Prostate gland (tissue), 2 donors: Measurements from ENCODE around the gene FUT8. TPM values are rescaled to one million over a fixed set of nuclear protein-coding genes. Genes with fewer than 3 reads are reported as not detected.

Experiments
- DNase-seq: peaks from one replicate; pipeline ENCODE4 v3.0.0-alpha.2; 2019; ENCODE audit warnings: low spot score
- H3K27ac ChIP-seq, 2 donors: fragments of 200-600 bp; sonication (generic); 2 replicates each; pipeline ENCODE4 v1.5.1; 2017 to 2019
- H3K27me3 ChIP-seq: fragments of 200-600 bp; sonication (generic); replicated peaks from 2 replicates; pipeline ENCODE4 v1.5.1; 2019; ENCODE audit not compliant: insufficient read depth
- H3K36me3 ChIP-seq, 2 donors: fragments of 200-600 bp; sonication (generic); 1 replicate in 1 of 2; 2 replicates in 1 of 2; pipeline versions ENCODE4 v1.5.1 to v1.8.1; 2017 to 2019
- H3K4me1 ChIP-seq: fragments of 200-600 bp; sonication (generic); replicated peaks from 2 replicates; pipeline ENCODE4 v1.5.1; 2019
- H3K4me3 ChIP-seq, 2 donors: fragments of 200-600 bp; sonication (generic); 2 replicates each; pipeline ENCODE4 v1.5.1; 2017 to 2019
- H3K9me3 ChIP-seq: fragments of 200-600 bp; sonication (generic); 2 replicates; pipeline ENCODE4 v1.5.1; 2017
- CTCF ChIP-seq, 4 experiments: fragments of 200-600 bp in 2 of 4; fragments of 450-650 bp in 2 of 4; sonication (generic) in 2 of 4; IDR thresholded peaks; 1 replicate in 3 of 4; 2 replicates in 1 of 4; pipeline ENCODE4 v1.5.1; 2016 to 2019; ENCODE audit warnings: antibody characterized with exemption in 4 of 4, mild to moderate bottlenecking in 2 of 4, moderate library complexity in 2 of 4
- POLR2A ChIP-seq: fragments of 450-650 bp; IDR thresholded peaks from one replicate; pipeline ENCODE4 v1.6.1; 2016; ENCODE audit warnings: antibody characterized with exemption, mild to moderate bottlenecking
- POLR2AphosphoS5 ChIP-seq: sonication (generic); formaldehyde crosslinking; IDR thresholded peaks from one replicate; pipeline ENCODE4 v1.6.1; 2017; ENCODE audit warnings: antibody characterized with exemption
- WGBS: methylation state at CpG from one replicate; pipeline ENCODE4 v1.1.5; 2018; 5-methylcytosine and 5-hydroxymethylcytosine counted together
- intact Hi-C: fragments of 100-400 bp; cut with DNase I; formaldehyde crosslinking; loops from one replicate; pipeline ENCODE4 v1.14.2; 2022
- total RNA-seq, 2 donors: library from RNA; depleted of rRNA; stranded (reverse); fragments of >200 nt; gene quantifications; one replicate each; pipeline ENCODE4 v1.1.0, GENCODE V29; 2016

The FUT8 gene
- total RNA-seq, 2 donors from 2014 or later = 12.4 to 27.9 TPM

- Histone ChIP-seq H3K27me3 (no peaks in the 10 kb centered on the region), H3K27ac (no peak overlapping the region), H3K36me3 (no peaks in the 10 kb centered on the region), H3K4me3 (no peak overlapping the region), H3K9me3 (no peaks in the 10 kb centered on the region), H3K4me1 (no peaks in the 10 kb centered on the region)
- WGBS = 98% methylated on average over 4 of the region's 4 CpGs
- DNase-seq = no peak
- intact Hi-C loops = no loop called here
- TF ChIP-seq POLR2A = no peak
- no peak for TF ChIP-seq CTCF (IDR thresholded peaks at IDR 0.05)
- TF ChIP-seq POLR2AphosphoS5 = no peak
These were observed 121.3 kb downstream of the FUT8 start for GRCh38 chr14:65533736-65534404.

- H3K4me1 ChIP-seq = no peaks in the 10 kb centered on the region
- no peak for DNase-seq
- no peaks in the 10 kb centered on the region for H3K36me3 ChIP-seq
- 100% methylated on average over 2 of the region's 2 CpGs for WGBS
- no peak overlapping the region for H3K4me3 ChIP-seq
- intact Hi-C loops = no loop called here
- no peaks in the 10 kb centered on the region for H3K9me3 ChIP-seq
- TF ChIP-seq POLR2A (no peak), POLR2AphosphoS5 (no peak)
- H3K27me3 ChIP-seq = no peaks in the 10 kb centered on the region
- no peak overlapping the region for H3K27ac ChIP-seq
These were observed 124.4 kb downstream of the FUT8 start for GRCh38 chr14:65536781-65537423.

GRCh38 chr14:65548878-65549277 lies 136.3 kb downstream of the FUT8 start:
- DNase-seq = no peak
- 80% methylated on average over 2 of the region's 2 CpGs for WGBS
- intact Hi-C loops = no loop called here

GRCh38 chr14:65549429-65549828 lies 136.9 kb downstream of the FUT8 start:
- DNase-seq = no peak
- intact Hi-C loops = no loop called here
- Histone ChIP-seq H3K9me3 (no peaks in the 10 kb centered on the region), H3K27me3 (no peaks in the 10 kb centered on the region), H3K4me3 (no peak overlapping the region), H3K27ac (no peak overlapping the region), H3K36me3 (no peaks in the 10 kb centered on the region), H3K4me1 (no peaks in the 10 kb centered on the region)
- WGBS = 66% methylated on average over 2 of the region's 2 CpGs
- TF ChIP-seq POLR2AphosphoS5 = no peak

More at GRCh38 chr14:65548878-65549277, 136.3 kb downstream of the FUT8 start:
- Histone ChIP-seq H3K27ac (no peak overlapping the region), H3K36me3 (no peaks in the 10 kb centered on the region), H3K9me3 (no peaks in the 10 kb centered on the region), H3K27me3 (no peaks in the 10 kb centered on the region), H3K4me3 (no peak overlapping the region), H3K4me1 (no peaks in the 10 kb centered on the region)
- TF ChIP-seq POLR2AphosphoS5 (no peak), POLR2A (no peak), CTCF (IDR thresholded peaks at IDR 0.05) (no peak)

- DNase-seq = no peak
- 91% methylated on average over 6 of the region's 6 CpGs for WGBS
- intact Hi-C loops = no loop called here
- no peak overlapping the region for H3K27ac ChIP-seq
- TF ChIP-seq POLR2A (no peak), CTCF (IDR thresholded peaks at IDR 0.05) (no peak), POLR2AphosphoS5 (no peak)
- no peaks in the 10 kb centered on the region for H3K4me1 ChIP-seq
- no peaks in the 10 kb centered on the region for H3K27me3 ChIP-seq
- no peaks in the 10 kb centered on the region for H3K36me3 ChIP-seq
- no peaks in the 10 kb centered on the region for H3K9me3 ChIP-seq
- no peak overlapping the region for H3K4me3 ChIP-seq
These were observed 138.5 kb downstream of the FUT8 start for GRCh38 chr14:65550779-65551643.
